K562 (cell line): ENCODE measurements around the gene CPSF4. TPM values are rescaled to one million over a fixed set of nuclear protein-coding genes. Genes with fewer than 3 reads are reported as not detected.
A peak's percentile ranks its signal among the peaks of the same experiment; 100 is the strongest.

ENCODE experiments used
- ARNT ChIP-seq, 2 experiments: fragments of 450-650 bp; IDR thresholded peaks; 2 replicates each; pipeline ENCODE4 v1.6.1; 2016; ENCODE audit warnings: mild to moderate bottlenecking in 1 of 2
- C11orf30 ChIP-seq: fragments of 450-650 bp; IDR thresholded peaks from 2 replicates; pipeline ENCODE4 v1.6.1; 2016; ENCODE audit warnings: low read depth, mild to moderate bottlenecking
- DACH1 ChIP-seq: fragments of 450-650 bp; IDR thresholded peaks from 2 replicates; pipeline ENCODE4 v1.6.1; 2018; ENCODE audit not compliant: partially characterized antibody
- FOXJ2 ChIP-seq: fragments of 200-800 bp; sonication (Bioruptor generic); IDR thresholded peaks from 2 replicates; pipeline ENCODE4 v1.6.1; 2016; ENCODE audit warnings: missing genetic modification characterization, missing compliant biosample characterization
- MCM3 ChIP-seq: fragments of 450-650 bp; IDR thresholded peaks from 2 replicates; pipeline ENCODE4 v1.6.1; 2016
- MEF2A ChIP-seq: IDR thresholded peaks from 2 replicates; pipeline ENCODE4 v1.6.1; 2011; ENCODE audit warnings: low read depth, mild to moderate bottlenecking, low read length, moderate library complexity; ENCODE audit not compliant: control insufficient read depth
- MYC ChIP-seq, 2 experiments: fragments of 250-450 bp in 1 of 2; sonication (Bioruptor Pico) in 1 of 2; IDR thresholded peaks; 2 replicates each; pipeline versions ENCODE4 v1.5.1 to v1.6.1; 2012 to 2021; ENCODE audit warnings: low read depth in 2 of 2, borderline replicate concordance in 1 of 2, improper control_type of control experiment in 1 of 2, low read length in 1 of 2, mild to moderate bottlenecking in 1 of 2, moderate library complexity in 1 of 2
- POLR2AphosphoS5 ChIP-seq: IDR thresholded peaks from 2 replicates; pipeline ENCODE4 v1.6.1; 2011; ENCODE audit warnings: mild to moderate bottlenecking, low read depth, low read length, moderate library complexity; ENCODE audit not compliant: control insufficient read depth, insufficient read depth
- SAP30 ChIP-seq: fragments of 200-600 bp; sonication (generic); IDR thresholded peaks from 2 replicates; pipeline ENCODE4 v1.6.1; 2012; ENCODE audit warnings: borderline replicate concordance, low read depth, mild to moderate bottlenecking, moderate library complexity, low read length, control low read depth, inconsistent platforms; ENCODE audit not compliant: insufficient read depth, poor library complexity, severe bottlenecking
- THRAP3 ChIP-seq: fragments of 450-650 bp; IDR thresholded peaks from 2 replicates; pipeline ENCODE4 v1.6.1; 2016; ENCODE audit warnings: mild to moderate bottlenecking, inconsistent platforms, borderline replicate concordance
- ZNF121 ChIP-seq: sonication (generic); formaldehyde crosslinking; conservative IDR thresholded peaks from 2 replicates; pipeline ENCODE4 v1.8.0; 2022; ENCODE audit warnings: missing genetic modification reagents
- polyA plus RNA-seq, 8 experiments: library from polyadenylated mRNA; depleted of rRNA in 4 of 8; stranded (reverse) in 5 of 8; unstranded in 3 of 8; fragments of >200 nt; fragmentation: Nextera tagmentation in 2 of 8; fragmentation: Illumina TruSeq in 1 of 8; extraction: Ambion mirVana in 2 of 8; extraction: Trizol in 1 of 8; gene quantifications; 2 replicates each; pipeline versions ENCODE4 v1.2.1 to v1.2.3, GENCODE V29; 2011 to 2014; ENCODE audit warnings: inconsistent platforms in 1 of 8, missing spikeins in 1 of 8
- total RNA-seq, 7 experiments: library from RNA; depleted of rRNA in 6 of 7; stranded (reverse); fragments of >200 nt in 6 of 7; fragmentation: Illumina TruSeq in 2 of 7; extraction: Trizol in 2 of 7; gene quantifications; 2 replicates each; pipeline versions ENCODE4 v1.2.1 to v1.2.3, GENCODE V29; 2011 to 2021; ENCODE audit warnings: low replicate concordance in 1 of 7
- TF ChIP-seq, protein P1 (sequence below), 2 experiments: fragments of 450-650 bp in 1 of 2; sonication (generic) in 1 of 2; formaldehyde crosslinking in 1 of 2; IDR thresholded peaks; 2 replicates each; pipeline versions ENCODE4 v1.7.1 to v1.9.0; 2016 to 2022; ENCODE audit warnings: inconsistent platforms in 1 of 2, mild to moderate bottlenecking in 1 of 2, missing genetic modification reagents in 1 of 2
- TF ChIP-seq, protein P2 (sequence below): sonication (generic); formaldehyde crosslinking; IDR thresholded peaks from 2 replicates; pipeline ENCODE4 v1.8.0; 2023; ENCODE audit warnings: mild to moderate bottlenecking, missing genetic modification reagents
- TF ChIP-seq, protein P3 (sequence below): fragments of 250-450 bp; sonication (Bioruptor Pico); IDR thresholded peaks from 2 replicates; pipeline ENCODE4 v1.4.0; 2020; ENCODE audit warnings: mild to moderate bottlenecking, moderate library complexity

The CPSF4 gene
- total and polyA plus RNA-seq, 9 of the 15 experiments (the other 6 are each of a cell fraction or from before 2014, with no cell fraction given) = 16.9 to 118 (median 71.7) TPM

DNA sequence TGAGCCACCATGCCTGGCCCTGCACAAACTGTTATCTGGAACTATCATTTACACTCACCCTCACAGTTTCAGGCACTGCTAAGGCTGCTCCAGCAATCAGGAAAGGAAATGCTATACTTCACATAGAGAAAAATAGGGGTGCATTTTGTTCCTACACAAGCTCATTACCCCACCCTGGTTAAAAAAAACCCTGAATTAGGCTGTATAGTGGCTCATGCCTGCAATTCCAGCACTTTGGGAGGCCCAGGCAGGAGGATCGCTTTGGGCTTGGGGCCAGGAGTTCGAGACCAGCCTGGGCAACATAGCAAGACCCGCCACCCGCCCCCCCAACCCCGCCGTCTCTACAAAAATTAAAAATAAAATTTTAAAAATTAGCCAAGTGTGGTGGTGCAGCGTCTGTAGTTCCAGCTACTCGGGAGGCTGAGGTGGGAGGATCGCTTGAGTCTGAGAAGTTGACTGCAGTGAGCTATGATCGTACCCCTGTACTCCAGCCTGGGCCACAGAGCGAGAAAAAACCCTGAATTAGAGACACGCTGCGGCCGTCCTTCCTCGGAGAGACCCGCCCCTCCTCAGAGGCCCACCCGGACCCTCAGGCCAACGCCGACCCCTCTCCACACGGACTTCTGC, 684 bp upstream of the CPSF4 start (continued):
- TF ChIP-seq, protein P1, sequence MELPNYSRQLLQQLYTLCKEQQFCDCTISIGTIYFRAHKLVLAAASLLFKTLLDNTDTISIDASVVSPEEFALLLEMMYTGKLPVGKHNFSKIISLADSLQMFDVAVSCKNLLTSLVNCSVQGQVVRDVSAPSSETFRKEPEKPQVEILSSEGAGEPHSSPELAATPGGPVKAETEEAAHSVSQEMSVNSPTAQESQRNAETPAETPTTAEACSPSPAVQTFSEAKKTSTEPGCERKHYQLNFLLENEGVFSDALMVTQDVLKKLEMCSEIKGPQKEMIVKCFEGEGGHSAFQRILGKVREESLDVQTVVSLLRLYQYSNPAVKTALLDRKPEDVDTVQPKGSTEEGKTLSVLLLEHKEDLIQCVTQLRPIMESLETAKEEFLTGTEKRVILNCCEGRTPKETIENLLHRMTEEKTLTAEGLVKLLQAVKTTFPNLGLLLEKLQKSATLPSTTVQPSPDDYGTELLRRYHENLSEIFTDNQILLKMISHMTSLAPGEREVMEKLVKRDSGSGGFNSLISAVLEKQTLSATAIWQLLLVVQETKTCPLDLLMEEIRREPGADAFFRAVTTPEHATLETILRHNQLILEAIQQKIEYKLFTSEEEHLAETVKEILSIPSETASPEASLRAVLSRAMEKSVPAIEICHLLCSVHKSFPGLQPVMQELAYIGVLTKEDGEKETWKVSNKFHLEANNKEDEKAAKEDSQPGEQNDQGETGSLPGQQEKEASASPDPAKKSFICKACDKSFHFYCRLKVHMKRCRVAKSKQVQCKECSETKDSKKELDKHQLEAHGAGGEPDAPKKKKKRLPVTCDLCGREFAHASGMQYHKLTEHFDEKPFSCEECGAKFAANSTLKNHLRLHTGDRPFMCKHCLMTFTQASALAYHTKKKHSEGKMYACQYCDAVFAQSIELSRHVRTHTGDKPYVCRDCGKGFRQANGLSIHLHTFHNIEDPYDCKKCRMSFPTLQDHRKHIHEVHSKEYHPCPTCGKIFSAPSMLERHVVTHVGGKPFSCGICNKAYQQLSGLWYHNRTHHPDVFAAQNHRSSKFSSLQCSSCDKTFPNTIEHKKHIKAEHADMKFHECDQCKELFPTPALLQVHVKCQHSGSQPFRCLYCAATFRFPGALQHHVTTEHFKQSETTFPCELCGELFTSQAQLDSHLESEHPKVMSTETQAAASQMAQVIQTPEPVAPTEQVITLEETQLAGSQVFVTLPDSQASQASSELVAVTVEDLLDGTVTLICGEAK (IDR thresholded peaks at IDR 0.05) = no peak
- TF ChIP-seq, protein P1 (CRISPR knock-in tag; IDR thresholded peaks at IDR 0.05) = no peak
- no peak for TF ChIP-seq MEF2A
- 0 out of 2 replicates have a peak, but pooled peaks have one; percentile 36 for TF ChIP-seq ZNF121 (CRISPR knock-in tag)
- TF ChIP-seq ARNT (IDR thresholded peaks at IDR 0.05) = peak in 1 of 2 experiments; percentile 60; a peak in 1 of 4 replicates
- TF ChIP-seq, protein P2, sequence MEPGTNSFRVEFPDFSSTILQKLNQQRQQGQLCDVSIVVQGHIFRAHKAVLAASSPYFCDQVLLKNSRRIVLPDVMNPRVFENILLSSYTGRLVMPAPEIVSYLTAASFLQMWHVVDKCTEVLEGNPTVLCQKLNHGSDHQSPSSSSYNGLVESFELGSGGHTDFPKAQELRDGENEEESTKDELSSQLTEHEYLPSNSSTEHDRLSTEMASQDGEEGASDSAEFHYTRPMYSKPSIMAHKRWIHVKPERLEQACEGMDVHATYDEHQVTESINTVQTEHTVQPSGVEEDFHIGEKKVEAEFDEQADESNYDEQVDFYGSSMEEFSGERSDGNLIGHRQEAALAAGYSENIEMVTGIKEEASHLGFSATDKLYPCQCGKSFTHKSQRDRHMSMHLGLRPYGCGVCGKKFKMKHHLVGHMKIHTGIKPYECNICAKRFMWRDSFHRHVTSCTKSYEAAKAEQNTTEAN = 0 out of 2 replicates have a peak, but pooled peaks have one; percentile 49
- TF ChIP-seq, protein P3, sequence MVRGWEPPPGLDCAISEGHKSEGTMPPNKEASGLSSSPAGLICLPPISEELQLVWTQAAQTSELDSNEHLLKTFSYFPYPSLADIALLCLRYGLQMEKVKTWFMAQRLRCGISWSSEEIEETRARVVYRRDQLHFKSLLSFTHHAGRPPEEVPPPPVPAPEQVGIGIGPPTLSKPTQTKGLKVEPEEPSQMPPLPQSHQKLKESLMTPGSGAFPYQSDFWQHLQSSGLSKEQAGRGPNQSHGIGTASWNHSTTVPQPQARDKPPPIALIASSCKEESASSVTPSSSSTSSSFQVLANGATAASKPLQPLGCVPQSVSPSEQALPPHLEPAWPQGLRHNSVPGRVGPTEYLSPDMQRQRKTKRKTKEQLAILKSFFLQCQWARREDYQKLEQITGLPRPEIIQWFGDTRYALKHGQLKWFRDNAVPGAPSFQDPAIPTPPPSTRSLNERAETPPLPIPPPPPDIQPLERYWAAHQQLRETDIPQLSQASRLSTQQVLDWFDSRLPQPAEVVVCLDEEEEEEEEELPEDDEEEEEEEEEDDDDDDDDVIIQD (CRISPR knock-in tag) = no peak
- no peak for TF ChIP-seq C11orf30
- TF ChIP-seq POLR2AphosphoS5 = no peak
- 0 out of 2 replicates have a peak, but pooled peaks have one; percentile 19 for TF ChIP-seq FOXJ2 (tag)
- peak; percentile 59 for TF ChIP-seq SAP30
- no peak for TF ChIP-seq MCM3
- TF ChIP-seq THRAP3 = no peak
- no peak for TF ChIP-seq DACH1
- TF ChIP-seq MYC (IDR thresholded peaks at IDR 0.05; ENCODE audit: low read depth, low read length) = no peak
- TF ChIP-seq MYC (CRISPR knock-in tag; IDR thresholded peaks at IDR 0.05; ENCODE audit: borderline replicate concordance, low read depth) = peak; percentile 40; the same call in 1 of the 2 replicates
